Chondrocyte (in vitro differentiated cells): Measurements from ENCODE around the gene PKP1. TPM values are rescaled to one million over a fixed set of nuclear protein-coding genes. Genes with fewer than 3 reads are reported as not detected.
A peak's percentile ranks its signal among the peaks of the same experiment; 100 is the strongest.

ENCODE experiments used
- DNase-seq: peaks from one replicate; pipeline ENCODE4 v3.0.0; 2021; ENCODE audit warnings: mixed read lengths, low spot score
- H3K27ac Mint-ChIP-seq: one replicate; pipeline ENCODE4 v1.8.0; 2021; ENCODE audit warnings: mild to moderate bottlenecking, moderate library complexity, mixed read lengths; ENCODE audit not compliant: unreplicated experiment
- H3K27me3 Mint-ChIP-seq: 2 replicates; pipeline ENCODE4 v1.8.0; 2021; ENCODE audit warnings: low read depth, mixed read lengths
- H3K36me3 Mint-ChIP-seq: 2 replicates; pipeline ENCODE4 v1.8.0; 2021; ENCODE audit warnings: low read depth, mixed read lengths
- H3K4me1 Mint-ChIP-seq: 2 replicates; pipeline ENCODE4 v1.8.0; 2021; ENCODE audit warnings: low read depth, mild to moderate bottlenecking, mixed read lengths
- H3K4me3 Mint-ChIP-seq: one replicate; pipeline ENCODE4 v1.8.0; 2021; ENCODE audit warnings: mild to moderate bottlenecking, moderate library complexity, mixed read lengths; ENCODE audit not compliant: unreplicated experiment
- H3K9me3 Mint-ChIP-seq: 2 replicates; pipeline ENCODE4 v1.8.0; 2021; ENCODE audit warnings: low read depth, mixed read lengths
- total RNA-seq: library from RNA; stranded (reverse); gene quantifications from 3 replicates; pipeline ENCODE4 v1.2.1, GENCODE V29; 2021
- TF ChIP-seq, protein P1 (sequence below): fragments of 200-600 bp; sonication (generic); IDR thresholded peaks from 2 replicates; pipeline ENCODE4 v1.5.0; 2021; ENCODE audit warnings: antibody characterized with exemption, mild to moderate bottlenecking, moderate library complexity

Gene PKP1
- total RNA-seq, 1 donor from 2014 or later: 4.0 TPM

DNA sequence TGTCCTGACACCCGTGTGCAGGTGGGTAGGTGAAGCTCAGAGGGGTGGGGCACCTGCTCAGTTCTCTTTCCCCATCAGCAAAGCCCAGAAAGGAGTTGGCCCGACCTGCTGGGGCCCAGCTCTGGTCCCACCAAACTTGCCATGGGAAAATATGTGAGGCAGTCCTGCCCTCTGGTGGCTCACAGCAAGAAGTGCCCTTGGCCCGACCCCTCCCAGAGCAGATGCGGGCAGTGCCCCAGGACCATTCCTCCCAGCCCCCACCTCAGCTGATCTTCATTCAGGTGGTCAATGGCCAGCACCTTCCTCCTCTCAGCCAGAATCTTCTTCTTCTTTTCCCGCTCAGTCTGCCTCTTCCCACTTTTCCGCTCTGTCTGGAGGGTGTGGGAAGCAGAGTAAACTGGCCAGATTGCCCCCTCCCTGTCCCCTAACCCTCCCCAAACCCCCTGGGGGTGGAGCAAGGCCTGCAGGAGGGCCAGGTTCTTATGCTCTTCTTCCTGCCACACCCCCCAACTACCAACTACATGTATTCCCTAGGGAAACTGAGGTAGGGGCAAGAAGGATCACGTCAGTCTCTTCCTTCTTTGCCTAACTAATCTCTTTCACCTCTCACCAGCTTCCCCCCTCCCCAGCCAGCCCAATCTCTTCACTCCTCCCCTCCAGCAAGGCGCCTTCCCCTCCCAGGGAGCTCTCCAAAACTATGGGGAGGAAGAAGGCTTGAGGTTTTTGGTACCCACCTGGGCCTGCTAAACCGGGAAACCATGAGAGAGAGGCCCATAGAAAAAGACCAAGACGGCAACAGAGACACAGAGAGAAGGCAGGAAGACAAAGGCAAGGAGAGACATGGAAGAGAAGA, 78.6 kb downstream of the PKP1 start:
- Mint-ChIP-seq H3K4me3 (no peak overlapping the region), H3K27ac (no peak overlapping the region), H3K9me3 (no peaks in the 10 kb centered on the region), H3K4me1 (peaks cover 12% of the 10 kb centered on the region), H3K36me3 (no peaks in the 10 kb centered on the region), H3K27me3 (peaks cover 4% of the 10 kb centered on the region)
- TF ChIP-seq, protein P1, sequence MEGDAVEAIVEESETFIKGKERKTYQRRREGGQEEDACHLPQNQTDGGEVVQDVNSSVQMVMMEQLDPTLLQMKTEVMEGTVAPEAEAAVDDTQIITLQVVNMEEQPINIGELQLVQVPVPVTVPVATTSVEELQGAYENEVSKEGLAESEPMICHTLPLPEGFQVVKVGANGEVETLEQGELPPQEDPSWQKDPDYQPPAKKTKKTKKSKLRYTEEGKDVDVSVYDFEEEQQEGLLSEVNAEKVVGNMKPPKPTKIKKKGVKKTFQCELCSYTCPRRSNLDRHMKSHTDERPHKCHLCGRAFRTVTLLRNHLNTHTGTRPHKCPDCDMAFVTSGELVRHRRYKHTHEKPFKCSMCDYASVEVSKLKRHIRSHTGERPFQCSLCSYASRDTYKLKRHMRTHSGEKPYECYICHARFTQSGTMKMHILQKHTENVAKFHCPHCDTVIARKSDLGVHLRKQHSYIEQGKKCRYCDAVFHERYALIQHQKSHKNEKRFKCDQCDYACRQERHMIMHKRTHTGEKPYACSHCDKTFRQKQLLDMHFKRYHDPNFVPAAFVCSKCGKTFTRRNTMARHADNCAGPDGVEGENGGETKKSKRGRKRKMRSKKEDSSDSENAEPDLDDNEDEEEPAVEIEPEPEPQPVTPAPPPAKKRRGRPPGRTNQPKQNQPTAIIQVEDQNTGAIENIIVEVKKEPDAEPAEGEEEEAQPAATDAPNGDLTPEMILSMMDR: peak; percentile 96
- peak; percentile 81 for DNase-seq

DNA sequence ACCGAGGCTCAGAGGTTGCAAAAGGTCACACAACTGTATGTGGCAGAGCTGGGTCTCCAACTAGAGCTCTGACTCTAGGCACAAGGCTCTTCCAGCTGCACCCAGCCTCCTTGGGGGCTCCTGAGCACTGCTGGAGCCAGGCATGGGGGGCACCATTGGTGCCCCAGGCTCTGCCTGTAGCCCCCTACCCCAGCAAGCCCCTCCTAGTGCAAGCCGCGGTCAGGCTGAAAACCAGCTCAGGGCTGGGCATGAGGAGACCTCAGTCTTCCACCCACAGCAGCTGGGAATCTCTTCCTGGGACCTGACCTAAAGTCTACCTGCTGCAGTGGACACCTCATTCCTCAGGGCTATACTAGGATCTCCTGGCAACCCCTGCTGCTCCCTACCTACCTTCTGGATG, 79.6 kb downstream of the PKP1 start:
- H3K9me3 Mint-ChIP-seq: no peaks in the 10 kb centered on the region
- TF ChIP-seq, protein P1: no peak
- H3K4me1 Mint-ChIP-seq: peaks cover 11% of the 10 kb centered on the region
- H3K27ac Mint-ChIP-seq: no peak overlapping the region
- no peak overlapping the region for H3K4me3 Mint-ChIP-seq
- peak; percentile 58 for DNase-seq
- H3K36me3 Mint-ChIP-seq: peaks cover 2% of the 10 kb centered on the region
- H3K27me3 Mint-ChIP-seq: peaks cover 9% of the 10 kb centered on the region

DNA sequence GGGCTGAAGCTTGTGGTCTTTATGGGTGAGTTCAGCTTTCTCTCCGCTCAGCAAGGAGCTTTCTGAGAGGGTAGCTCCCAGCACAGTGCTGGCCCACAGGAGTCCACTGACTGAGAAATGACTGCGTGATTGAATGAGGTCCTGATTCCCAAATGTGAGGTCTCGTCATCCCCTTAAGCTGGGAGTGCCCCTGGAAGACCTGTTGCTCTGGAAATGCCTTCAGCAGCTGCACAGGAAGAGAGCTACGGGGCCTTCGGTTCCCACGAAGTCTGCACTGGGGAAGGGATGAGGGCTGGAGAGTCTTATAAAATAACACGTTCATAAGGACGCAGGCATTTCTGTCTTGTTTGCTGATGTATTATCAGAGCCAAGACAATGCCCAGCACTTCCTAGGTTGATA, 80.2 kb downstream of the PKP1 start:
- peaks cover 9% of the 10 kb centered on the region for H3K27me3 Mint-ChIP-seq

DNA sequence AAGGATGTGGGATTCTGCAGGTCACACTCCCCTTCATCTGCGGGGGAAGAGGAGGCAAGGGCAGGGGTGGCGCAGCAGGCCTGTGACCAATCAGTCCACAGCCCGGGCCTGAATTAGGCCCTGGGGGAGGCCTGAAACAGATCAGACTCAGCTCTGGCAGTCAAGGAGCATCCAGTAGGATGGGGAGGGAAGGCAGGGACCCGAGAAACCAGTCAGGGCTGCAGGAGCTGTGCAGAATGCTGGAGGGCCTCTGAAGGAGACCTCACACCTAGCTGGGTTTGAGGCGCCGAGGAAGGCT, 81.5 kb downstream of the PKP1 start:
- H3K4me1 Mint-ChIP-seq: no peaks in the 10 kb centered on the region
- H3K36me3 Mint-ChIP-seq: peaks cover 4% of the 10 kb centered on the region
- H3K9me3 Mint-ChIP-seq: no peaks in the 10 kb centered on the region
- no peak overlapping the region for H3K4me3 Mint-ChIP-seq
- DNase-seq: peak; percentile 53
- H3K27ac Mint-ChIP-seq: no peak overlapping the region
- TF ChIP-seq, protein P1: no peak
- H3K27me3 Mint-ChIP-seq: peaks cover 9% of the 10 kb centered on the region

More for the DNA sequence above, 80.2 kb downstream of the PKP1 start:
- Mint-ChIP-seq H3K27ac (no peak overlapping the region), H3K4me3 (no peak overlapping the region), H3K9me3 (no peaks in the 10 kb centered on the region), H3K36me3 (peaks cover 2% of the 10 kb centered on the region), H3K4me1 (peaks cover 5% of the 10 kb centered on the region)
- peak; percentile 15 for DNase-seq
- TF ChIP-seq, protein P1: no peak

DNA sequence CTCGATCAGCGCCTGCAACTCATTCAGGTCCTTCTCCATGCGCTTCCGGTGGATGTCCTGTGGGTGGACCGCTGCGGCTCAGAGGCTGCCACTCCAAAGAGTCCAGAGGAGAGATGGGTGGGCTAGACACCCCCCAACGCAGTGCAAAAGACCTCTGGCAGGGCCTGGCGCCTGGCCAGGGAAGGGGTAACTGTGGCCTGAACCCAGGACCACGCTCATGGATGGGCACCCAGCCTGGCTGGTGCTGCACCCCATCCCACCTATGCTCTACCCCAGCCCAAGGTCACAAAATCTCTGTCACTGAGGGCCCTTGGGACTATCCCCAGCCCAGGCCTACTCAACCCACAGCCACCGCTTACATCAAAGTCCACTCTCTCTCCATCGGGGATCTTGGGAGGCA, 81.9 kb downstream of the PKP1 start:
- Mint-ChIP-seq H3K27ac (no peak overlapping the region), H3K27me3 (peaks cover 9% of the 10 kb centered on the region), H3K36me3 (peaks cover 4% of the 10 kb centered on the region), H3K4me3 (no peak overlapping the region), H3K9me3 (no peaks in the 10 kb centered on the region), H3K4me1 (no peaks in the 10 kb centered on the region)
- DNase-seq: peak; percentile 75
- TF ChIP-seq, protein P1: no peak
